Liver (tissue), 9 donors: Measurements from ENCODE around the gene CCBE1. TPM values are rescaled to one million over a fixed set of nuclear protein-coding genes. Genes with fewer than 3 reads are reported as not detected.

Source experiments
- DNase-seq: peaks from one replicate; pipeline ENCODE4 v3.0.0-alpha.2; 2017; ENCODE audit warnings: low spot score
- H3K27ac ChIP-seq, 2 donors: one replicate each; pipeline ENCODE4 v1.7.0; 2013; ENCODE audit warnings: inconsistent platforms in 2 of 2, low read length in 2 of 2, control low read depth in 1 of 2, low read depth in 1 of 2, mild to moderate bottlenecking in 1 of 2
- H3K27me3 ChIP-seq, 4 donors: one replicate each; pipeline versions ENCODE4 v1.6.1 to v1.7.0; 2013; ENCODE audit warnings: low read length in 3 of 4, inconsistent platforms in 1 of 4, mild to moderate bottlenecking in 1 of 4, moderate library complexity in 1 of 4; ENCODE audit not compliant: control insufficient read depth in 4 of 4, insufficient read depth in 4 of 4
- H3K36me3 ChIP-seq, 4 donors: one replicate each; pipeline versions ENCODE4 v1.6.1 to v1.7.0; 2013; ENCODE audit warnings: low read length in 3 of 4, mild to moderate bottlenecking in 3 of 4, low read depth in 1 of 4, moderate library complexity in 1 of 4; ENCODE audit not compliant: control insufficient read depth in 4 of 4, insufficient read depth in 3 of 4
- H3K4me1 ChIP-seq, 4 donors: one replicate each; pipeline versions ENCODE4 v1.6.1 to v1.7.0; 2013; ENCODE audit warnings: low read length in 3 of 4, mild to moderate bottlenecking in 3 of 4, moderate library complexity in 1 of 4; ENCODE audit not compliant: control insufficient read depth in 4 of 4, insufficient read depth in 4 of 4
- H3K4me3 ChIP-seq, 3 donors: one replicate each; pipeline versions ENCODE4 v1.6.1 to v1.7.0; 2013; ENCODE audit warnings: low read length in 3 of 3, control low read depth in 1 of 3, low read depth in 1 of 3, mild to moderate bottlenecking in 1 of 3
- H3K9ac ChIP-seq, 2 donors: one replicate each; pipeline ENCODE4 v1.7.0; 2013; ENCODE audit warnings: low read length in 2 of 2, mild to moderate bottlenecking in 2 of 2, moderate library complexity in 2 of 2, control low read depth in 1 of 2, low read depth in 1 of 2
- H3K9me3 ChIP-seq, 4 donors: one replicate each; pipeline versions ENCODE4 v1.6.1 to v1.7.0; 2013; ENCODE audit warnings: low read length in 3 of 4; ENCODE audit not compliant: control insufficient read depth in 4 of 4
- EGR1 ChIP-seq, 2 donors: IDR thresholded peaks; 2 replicates each; pipeline ENCODE4 v1.6.1; 2016 to 2018; ENCODE audit warnings: antibody characterized with exemption in 2 of 2, low read depth in 2 of 2
- FOXA1 ChIP-seq: IDR thresholded peaks from 2 replicates; pipeline ENCODE4 v1.6.1; 2016; ENCODE audit warnings: antibody characterized with exemption
- FOXA2 ChIP-seq: IDR thresholded peaks from 2 replicates; pipeline ENCODE4 v1.6.1; 2016; ENCODE audit warnings: antibody characterized with exemption
- GABPA ChIP-seq, 2 donors: IDR thresholded peaks in 1 of 2; conservative IDR thresholded peaks in 1 of 2; 2 replicates each; pipeline ENCODE4 v1.6.1; 2016; ENCODE audit warnings: antibody characterized with exemption in 2 of 2, mild to moderate bottlenecking in 1 of 2, moderate library complexity in 1 of 2
- HNF4A ChIP-seq, 2 donors: conservative IDR thresholded peaks; 2 replicates each; pipeline ENCODE4 v1.6.1; 2016; ENCODE audit warnings: antibody characterized with exemption in 2 of 2, mild to moderate bottlenecking in 2 of 2
- HNF4G ChIP-seq: IDR thresholded peaks from 2 replicates; pipeline ENCODE4 v1.6.1; 2016; ENCODE audit warnings: antibody characterized with exemption
- JUND ChIP-seq, 2 donors: IDR thresholded peaks; 2 replicates each; pipeline ENCODE4 v1.6.1; 2016; ENCODE audit warnings: antibody characterized with exemption in 2 of 2
- MAX ChIP-seq: IDR thresholded peaks from 2 replicates; pipeline ENCODE4 v1.6.1; 2016; ENCODE audit warnings: antibody characterized with exemption
- NR2F2 ChIP-seq: IDR thresholded peaks from 2 replicates; pipeline ENCODE4 v1.6.1; 2016; ENCODE audit warnings: antibody characterized with exemption
- RAD21 ChIP-seq, 2 donors: IDR thresholded peaks; 2 replicates each; pipeline ENCODE4 v1.6.1; 2016; ENCODE audit warnings: antibody characterized with exemption in 2 of 2, mild to moderate bottlenecking in 2 of 2
- REST ChIP-seq: IDR thresholded peaks from 2 replicates; pipeline ENCODE4 v1.6.1; 2016; ENCODE audit warnings: antibody characterized with exemption, mild to moderate bottlenecking
- RXRA ChIP-seq, 2 donors: IDR thresholded peaks; 2 replicates each; pipeline ENCODE4 v1.6.1; 2017 to 2018; ENCODE audit warnings: antibody characterized with exemption in 2 of 2, mild to moderate bottlenecking in 1 of 2
- SP1 ChIP-seq: IDR thresholded peaks from 2 replicates; pipeline ENCODE4 v1.6.1; 2018; ENCODE audit warnings: antibody characterized with exemption, mild to moderate bottlenecking
- TAF1 ChIP-seq: conservative IDR thresholded peaks from 2 replicates; pipeline ENCODE4 v1.6.1; 2016; ENCODE audit warnings: antibody characterized with exemption, mild to moderate bottlenecking
- WGBS: extraction: QIAGEN DNeasy Blood & Tissue Kit; methylation state at CpG from one replicate; pipeline ENCODE4 v1.1.7; 2013; 5-methylcytosine and 5-hydroxymethylcytosine counted together
- polyA plus RNA-seq, 2 donors: library from polyadenylated mRNA; stranded (reverse) in 1 of 2; unstranded in 1 of 2; fragments of 200-250 nt in 1 of 2; fragments of >200 nt in 1 of 2; fragmentation: Nextera tagmentation in 1 of 2; extraction: Ambion mirVana in 1 of 2; gene quantifications; one replicate each; pipeline versions ENCODE4 v1.2.1 to v1.2.3, GENCODE V29; 2013 to 2015
- total RNA-seq, 2 donors: library from RNA; depleted of rRNA; stranded (reverse); fragments of >200 nt; gene quantifications; one replicate each; pipeline ENCODE4 v1.2.3, GENCODE V29; 2014
- TF ChIP-seq, protein P1 (sequence below): IDR thresholded peaks from 2 replicates; pipeline ENCODE4 v1.6.1; 2016; ENCODE audit warnings: antibody characterized with exemption
- donor health status: healthy.
- donor health status: healthy.
- donor health status: healthy.
- donor health status: healthy.
- donor health status: healthy.

The CCBE1 gene
- total and polyA plus RNA-seq, 4 donors = 1.8 to 2.6 (median 2.2) TPM

DNA sequence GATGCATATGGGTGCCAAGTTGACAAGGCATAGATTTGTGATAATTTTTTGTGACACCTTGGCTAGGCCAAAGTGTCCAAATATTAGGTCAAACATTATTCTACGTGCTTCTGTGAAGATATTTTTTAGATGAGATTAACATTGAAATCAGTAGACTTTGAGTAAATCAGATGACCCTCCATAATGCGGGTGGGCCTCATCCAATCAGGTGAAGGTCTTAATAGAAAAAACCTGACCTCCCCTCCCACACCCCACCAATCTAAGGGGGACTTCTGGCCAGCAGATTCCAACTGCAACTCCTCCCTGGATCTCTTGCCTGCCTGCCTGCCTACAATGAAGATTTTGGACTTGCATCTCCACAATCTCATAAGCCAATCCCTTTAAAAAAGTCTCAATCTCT lies 219.4 kb downstream of the CCBE1 start:
- H3K36me3 ChIP-seq = no peaks in the 10 kb centered on the region
- H3K9ac ChIP-seq = no peak overlapping the region
- no peaks in the 10 kb centered on the region for H3K27me3 ChIP-seq
- no peak for TF ChIP-seq HNF4G
- H3K27ac ChIP-seq = no peak overlapping the region
- no peaks in the 10 kb centered on the region for H3K9me3 ChIP-seq
- H3K4me1 ChIP-seq = no peaks in the 10 kb centered on the region
- DNase-seq = no peak
- 82% methylated on average over 2 of the region's 2 CpGs for WGBS
- H3K4me3 ChIP-seq = no peak overlapping the region

GRCh38 chr18:59470561-59471121 lies 226.6 kb downstream of the CCBE1 start:
- no peak overlapping the region for H3K4me3 ChIP-seq
- 69% methylated on average over 8 of the region's 8 CpGs for WGBS
- no peaks in the 10 kb centered on the region for H3K9me3 ChIP-seq
- H3K27me3 ChIP-seq = peaks cover 0 to 2% (median 0%) of the 10 kb centered on the region in 4 donors
- TF ChIP-seq MAX (no peak), FOXA2 (no peak), GABPA (IDR thresholded peaks at IDR 0.05 in 1 of 2, conservative IDR thresholded peaks at IDR 0.05 in 1 of 2) (no peak)
- no peak overlapping the region for H3K9ac ChIP-seq
- no peaks in the 10 kb centered on the region for H3K4me1 ChIP-seq
- H3K27ac ChIP-seq = no peak overlapping the region
- DNase-seq = no peak
- H3K36me3 ChIP-seq = no peaks in the 10 kb centered on the region

DNA sequence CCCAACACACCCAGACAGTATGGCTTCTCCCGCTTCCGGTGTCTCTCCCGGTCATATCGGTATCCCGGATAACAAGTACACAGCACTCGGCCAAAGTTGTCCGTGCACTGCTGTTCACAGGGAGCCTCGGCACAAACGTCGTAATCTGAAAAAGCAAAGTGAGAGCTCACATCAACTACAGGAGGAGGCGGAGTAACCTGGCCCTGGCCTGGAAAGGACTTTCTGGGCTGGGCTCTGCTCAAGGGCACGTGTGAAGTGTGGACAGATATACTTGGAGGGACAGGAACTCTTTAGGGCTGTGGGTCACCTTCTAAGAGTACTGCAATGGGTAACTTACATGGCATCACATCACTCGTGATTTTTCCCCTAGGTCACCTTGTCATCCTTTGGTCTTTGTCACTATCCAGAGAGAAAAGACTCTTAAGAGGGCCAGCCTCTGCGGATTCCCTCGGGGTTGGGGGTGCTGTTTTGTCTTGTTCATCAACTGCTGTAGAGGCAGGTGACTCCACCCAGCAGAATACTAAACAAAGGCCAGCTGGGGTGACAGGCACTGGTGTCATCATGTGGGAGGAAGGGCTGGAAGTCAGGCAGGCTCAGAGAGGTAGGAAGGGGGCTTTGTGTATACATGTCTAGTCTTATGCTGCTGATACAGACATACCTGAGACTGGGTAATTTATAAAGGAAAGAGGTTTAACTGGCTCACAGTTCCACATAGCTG lies 227.6 kb downstream of the CCBE1 start:
- Histone ChIP-seq H3K9ac (no peak overlapping the region), H3K9me3 (no peaks in the 10 kb centered on the region), H3K36me3 (no peaks in the 10 kb centered on the region), H3K27me3 (peaks cover 0 to 2% (median 0%) of the 10 kb centered on the region in 4 donors), H3K4me1 (no peaks in the 10 kb centered on the region), H3K4me3 (no peak overlapping the region), H3K27ac (no peak overlapping the region)
- WGBS = 78% methylated on average over 15 of the region's 15 CpGs
- TF ChIP-seq REST (no peak), SP1 (no peak), FOXA1 (no peak), JUND (IDR thresholded peaks at IDR 0.05) (no peak), EGR1 (IDR thresholded peaks at IDR 0.05; ENCODE audit: low read depth in 2 of 2) (no peak), RXRA (IDR thresholded peaks at IDR 0.05) (no peak), TAF1 (no peak), NR2F2 (no peak), RAD21 (IDR thresholded peaks at IDR 0.05) (no peak), HNF4A (conservative IDR thresholded peaks at IDR 0.05) (no peak), MAX (no peak)
- TF ChIP-seq, protein P1, sequence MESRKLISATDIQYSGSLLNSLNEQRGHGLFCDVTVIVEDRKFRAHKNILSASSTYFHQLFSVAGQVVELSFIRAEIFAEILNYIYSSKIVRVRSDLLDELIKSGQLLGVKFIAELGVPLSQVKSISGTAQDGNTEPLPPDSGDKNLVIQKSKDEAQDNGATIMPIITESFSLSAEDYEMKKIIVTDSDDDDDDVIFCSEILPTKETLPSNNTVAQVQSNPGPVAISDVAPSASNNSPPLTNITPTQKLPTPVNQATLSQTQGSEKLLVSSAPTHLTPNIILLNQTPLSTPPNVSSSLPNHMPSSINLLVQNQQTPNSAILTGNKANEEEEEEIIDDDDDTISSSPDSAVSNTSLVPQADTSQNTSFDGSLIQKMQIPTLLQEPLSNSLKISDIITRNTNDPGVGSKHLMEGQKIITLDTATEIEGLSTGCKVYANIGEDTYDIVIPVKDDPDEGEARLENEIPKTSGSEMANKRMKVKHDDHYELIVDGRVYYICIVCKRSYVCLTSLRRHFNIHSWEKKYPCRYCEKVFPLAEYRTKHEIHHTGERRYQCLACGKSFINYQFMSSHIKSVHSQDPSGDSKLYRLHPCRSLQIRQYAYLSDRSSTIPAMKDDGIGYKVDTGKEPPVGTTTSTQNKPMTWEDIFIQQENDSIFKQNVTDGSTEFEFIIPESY = no peak
- no peak for DNase-seq
